ENCODE results near the gene GCSH. TPM values are rescaled to one million over a fixed set of nuclear protein-coding genes. Genes with fewer than 3 reads are reported as not detected.
A peak's percentile ranks its signal among the peaks of the same experiment; 100 is the strongest.

GCSH gene
- total RNA-seq, 4 donors from 2014 or later: 5.6 to 13.0 (median 8.9) TPM; not detected in 1

DNA sequence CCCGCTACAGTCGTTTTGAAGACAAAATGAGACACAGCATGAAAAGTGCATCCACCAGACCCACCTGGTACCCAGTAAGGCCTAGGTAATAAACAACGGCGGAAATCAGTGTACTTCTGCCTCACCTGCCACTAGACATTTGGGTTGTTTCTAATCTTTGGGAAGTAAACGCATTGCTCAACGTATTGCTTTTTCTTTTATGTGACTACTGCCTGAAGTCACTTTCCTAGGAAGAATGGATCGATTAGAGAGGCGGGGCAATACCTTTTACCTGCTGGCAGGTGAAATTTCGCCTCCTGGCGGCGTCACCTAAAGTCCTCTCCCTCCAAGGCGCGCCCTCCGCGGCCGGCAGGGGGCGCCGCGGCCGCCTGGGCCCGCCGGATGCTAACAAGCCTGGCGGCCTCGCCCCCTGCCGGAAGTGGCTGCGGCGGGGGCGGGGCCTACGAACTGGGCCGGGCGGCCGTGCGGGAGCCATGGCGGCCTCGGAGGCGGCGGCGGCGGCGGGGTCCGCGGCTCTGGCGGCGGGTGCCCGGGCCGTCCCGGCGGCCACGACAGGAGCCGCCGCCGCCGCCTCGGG lies 60.7 kb downstream of the GCSH start, which contains the start of gene ATMIN:
ATMIN (plus strand) TSS at position 445 of the 577 bp plus-strand sequence; CDS start at position 474, 29 bp downstream.
- in situ Hi-C loops (cut with MboI; ENCODE audit: low pct_ligation_motif_present in 1 of 4, low pct_unique_long_range_greater_than_20kb in 1 of 4, low sequenced_read_pairs in 3 of 4): loop anchor here in 3 of 4 donors (25.0 kb wide), 1 partner anchor 702 kb away; no protein-coding TSS in a partner anchor

More for the DNA sequence above, 60.7 kb downstream of the GCSH start, which contains the start of gene ATMIN:
- Histone ChIP-seq H3K9me3 (no peaks in the 10 kb centered on the region), H3K4me1 (peaks cover 6 to 32% (median 12%) of the 10 kb centered on the region in 4 donors), H3K27me3 (no peaks in the 10 kb centered on the region), H3K4me3 (peak within 1 kb of the TSS; percentile 77 to 94 (median 87)), H3K27ac (peak within 1 kb of the TSS; percentile 84 to 89 (median 86)), H3K36me3 (no peaks in the 10 kb centered on the region)
- peak in 2 of 3 donors; percentile 66 to 67 for TF ChIP-seq POLR2AphosphoS5 (IDR thresholded peaks at IDR 0.05)
- TF ChIP-seq, protein P1, sequence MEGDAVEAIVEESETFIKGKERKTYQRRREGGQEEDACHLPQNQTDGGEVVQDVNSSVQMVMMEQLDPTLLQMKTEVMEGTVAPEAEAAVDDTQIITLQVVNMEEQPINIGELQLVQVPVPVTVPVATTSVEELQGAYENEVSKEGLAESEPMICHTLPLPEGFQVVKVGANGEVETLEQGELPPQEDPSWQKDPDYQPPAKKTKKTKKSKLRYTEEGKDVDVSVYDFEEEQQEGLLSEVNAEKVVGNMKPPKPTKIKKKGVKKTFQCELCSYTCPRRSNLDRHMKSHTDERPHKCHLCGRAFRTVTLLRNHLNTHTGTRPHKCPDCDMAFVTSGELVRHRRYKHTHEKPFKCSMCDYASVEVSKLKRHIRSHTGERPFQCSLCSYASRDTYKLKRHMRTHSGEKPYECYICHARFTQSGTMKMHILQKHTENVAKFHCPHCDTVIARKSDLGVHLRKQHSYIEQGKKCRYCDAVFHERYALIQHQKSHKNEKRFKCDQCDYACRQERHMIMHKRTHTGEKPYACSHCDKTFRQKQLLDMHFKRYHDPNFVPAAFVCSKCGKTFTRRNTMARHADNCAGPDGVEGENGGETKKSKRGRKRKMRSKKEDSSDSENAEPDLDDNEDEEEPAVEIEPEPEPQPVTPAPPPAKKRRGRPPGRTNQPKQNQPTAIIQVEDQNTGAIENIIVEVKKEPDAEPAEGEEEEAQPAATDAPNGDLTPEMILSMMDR (IDR thresholded peaks at IDR 0.05): peak; percentile 90 to 99 (median 96)
- no peak for TF ChIP-seq POLR2A (IDR thresholded peaks at IDR 0.05)
- TF ChIP-seq EP300 (IDR thresholded peaks at IDR 0.05; ENCODE audit: low read depth): no peak
- intact Hi-C loops (cut with DNase I; ENCODE audit: low total_unique reads): loop anchor here (1.0 to 10.0 kb wide), 4 partner anchors 29 to 1258 kb away; partner anchors contain the start of genes C16orf46 and CMC2
- peak; percentile 91 for DNase-seq
- WGBS, 2 donors (ENCODE audit: low coverage in 1 of 2): 8 to 18% methylated on average over 4 to 25 of the region's 54 CpGs

Small RNAs within 50 kb of the gene (small RNA-seq; reads per million reads assigned to genes)
- gene AC092718.3: 0 reads per million in 4 donors
- 0 reads per million in 4 donors for gene RNU6-1191P

Other genes with a start within 250 kb of the GCSH start
- 10 to 100 TPM in 3 of 4 donors, 1 to 10 TPM in 1; 2.8 to 42.9 (median 29.8) TPM for gene CMC2, start 89.5 kb downstream of the GCSH start, total RNA-seq
- 10 to 100 TPM in 2 of 4 donors, 1 to 10 TPM in 2; 4.9 to 12.7 (median 8.5) TPM for gene CENPN, start 89.2 kb downstream of the GCSH start, total RNA-seq
- 10 to 100 TPM; 24.7 to 86.0 (median 35.5) TPM for gene ATMIN, start 60.6 kb downstream of the GCSH start, total RNA-seq
- gene C16orf46, start 19.2 kb downstream of the GCSH start, total RNA-seq: 1 to 10 TPM in 1 of 4 donors, under 1 TPM in 1, not detected in 2; 0.32 to 5.6 TPM
- gene BCO1, start 142.3 kb upstream of the GCSH start, total RNA-seq: 10 to 100 TPM in 1 of 4 donors, 1 to 10 TPM in 3; 1.6 to 18.3 (median 4.0) TPM
- 100 to 1,000 TPM in 1 of 4 donors, 10 to 100 TPM in 3; 12.9 to 378 (median 14.7) TPM for gene GAN, start 218.6 kb upstream of the GCSH start, total RNA-seq

Measured in transverse colon (tissue), 4 donors.